ENCODE data around the gene RGS1. TPM values are rescaled to one million over a fixed set of nuclear protein-coding genes. Genes with fewer than 3 reads are reported as not detected.

RGS1 gene
- total and polyA plus RNA-seq, 8 donors = 1.8 to 39.3 (median 17.6) TPM

GRCh38 chr1:192543445-192543844, 32.1 kb upstream of the RGS1 start:
- H3K27ac ChIP-seq = no peak overlapping the region
- WGBS, 5 donors = 92 to 99% (median 97%) methylated on average over 5 of the region's 5 CpGs

GRCh38 chr1:192545896-192546521, 29.6 kb upstream of the RGS1 start:
- intact Hi-C loops (cut with DNase I; ENCODE audit: low total_unique reads) = no loop called here
- no peaks in the 10 kb centered on the region for H3K9me3 ChIP-seq
- H3K4me1 ChIP-seq = peaks cover 0 to 15% (median 6%) of the 10 kb centered on the region in 4 donors
- DNase-seq = no peak
- no peaks in the 10 kb centered on the region for H3K36me3 ChIP-seq
- TF ChIP-seq POLR2A (IDR thresholded peaks at IDR 0.05) (no peak), EP300 (IDR thresholded peaks at IDR 0.05) (no peak)
- TF ChIP-seq, protein P1, sequence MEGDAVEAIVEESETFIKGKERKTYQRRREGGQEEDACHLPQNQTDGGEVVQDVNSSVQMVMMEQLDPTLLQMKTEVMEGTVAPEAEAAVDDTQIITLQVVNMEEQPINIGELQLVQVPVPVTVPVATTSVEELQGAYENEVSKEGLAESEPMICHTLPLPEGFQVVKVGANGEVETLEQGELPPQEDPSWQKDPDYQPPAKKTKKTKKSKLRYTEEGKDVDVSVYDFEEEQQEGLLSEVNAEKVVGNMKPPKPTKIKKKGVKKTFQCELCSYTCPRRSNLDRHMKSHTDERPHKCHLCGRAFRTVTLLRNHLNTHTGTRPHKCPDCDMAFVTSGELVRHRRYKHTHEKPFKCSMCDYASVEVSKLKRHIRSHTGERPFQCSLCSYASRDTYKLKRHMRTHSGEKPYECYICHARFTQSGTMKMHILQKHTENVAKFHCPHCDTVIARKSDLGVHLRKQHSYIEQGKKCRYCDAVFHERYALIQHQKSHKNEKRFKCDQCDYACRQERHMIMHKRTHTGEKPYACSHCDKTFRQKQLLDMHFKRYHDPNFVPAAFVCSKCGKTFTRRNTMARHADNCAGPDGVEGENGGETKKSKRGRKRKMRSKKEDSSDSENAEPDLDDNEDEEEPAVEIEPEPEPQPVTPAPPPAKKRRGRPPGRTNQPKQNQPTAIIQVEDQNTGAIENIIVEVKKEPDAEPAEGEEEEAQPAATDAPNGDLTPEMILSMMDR (IDR thresholded peaks at IDR 0.05) = peak in 2 of 7 experiments; percentile 7 to 14
- WGBS, 5 donors = 80 to 91% (median 82%) methylated on average over 3 of the region's 3 CpGs
- peak overlapping the region in 2 of 5 donors; percentile 5 to 50 for H3K27ac ChIP-seq
- no peak overlapping the region for H3K4me3 ChIP-seq
- H3K27me3 ChIP-seq = no peaks in the 10 kb centered on the region

More at GRCh38 chr1:192543445-192543844, 32.1 kb upstream of the RGS1 start:
- Histone ChIP-seq H3K4me3 (no peak overlapping the region), H3K27me3 (no peaks in the 10 kb centered on the region), H3K4me1 (peaks cover 8 to 31% (median 20%) of the 10 kb centered on the region in 4 donors), H3K9me3 (no peaks in the 10 kb centered on the region), H3K36me3 (no peaks in the 10 kb centered on the region)
- intact Hi-C loops (cut with DNase I; ENCODE audit: low total_unique reads) = no loop called here
- DNase-seq = no peak
- TF ChIP-seq, protein P1 (IDR thresholded peaks at IDR 0.05) = no peak
- TF ChIP-seq POLR2AphosphoS5 (IDR thresholded peaks at IDR 0.05) (no peak), POLR2A (IDR thresholded peaks at IDR 0.05) (no peak), EP300 (IDR thresholded peaks at IDR 0.05) (no peak)

GRCh38 chr1:192546596-192547190, 28.9 kb upstream of the RGS1 start:
- intact Hi-C loops (cut with DNase I; ENCODE audit: low total_unique reads) = no loop called here
- H3K27ac ChIP-seq = no peak overlapping the region
- DNase-seq = no peak
- TF ChIP-seq, protein P1 (IDR thresholded peaks at IDR 0.05) = no peak
- TF ChIP-seq EP300 (IDR thresholded peaks at IDR 0.05) (no peak), POLR2AphosphoS5 (IDR thresholded peaks at IDR 0.05) (no peak), POLR2A (IDR thresholded peaks at IDR 0.05) (no peak)
- H3K9me3 ChIP-seq = no peaks in the 10 kb centered on the region
- no peaks in the 10 kb centered on the region for H3K36me3 ChIP-seq
- no peaks in the 10 kb centered on the region for H3K27me3 ChIP-seq
- WGBS, 5 donors = 55 to 67% (median 63%) methylated on average over 7 of the region's 7 CpGs
- H3K4me3 ChIP-seq = no peak overlapping the region
- peaks cover 0 to 16% (median 4%) of the 10 kb centered on the region in 4 donors for H3K4me1 ChIP-seq

- Histone ChIP-seq H3K27me3 (no peaks in the 10 kb centered on the region), H3K9me3 (no peaks in the 10 kb centered on the region), H3K4me3 (no peak overlapping the region), H3K36me3 (no peaks in the 10 kb centered on the region), H3K27ac (no peak overlapping the region), H3K4me1 (peaks cover 0 to 16% (median 4%) of the 10 kb centered on the region in 4 donors)
- no peak for TF ChIP-seq EP300 (IDR thresholded peaks at IDR 0.05)
- TF ChIP-seq, protein P1 (IDR thresholded peaks at IDR 0.05) = no peak
- TF ChIP-seq POLR2A (IDR thresholded peaks at IDR 0.05) = no peak
- TF ChIP-seq POLR2AphosphoS5 (IDR thresholded peaks at IDR 0.05) = no peak
- intact Hi-C loops (cut with DNase I; ENCODE audit: low total_unique reads) = no loop called here
- DNase-seq = no peak
- WGBS, 5 donors = 95 to 100% (median 96%) methylated on average over 2 of the region's 2 CpGs
These were observed 28.1 kb upstream of the RGS1 start for GRCh38 chr1:192547501-192547900.
